A673 (cell line): Measurements from ENCODE around the gene TMEM107. TPM values are rescaled to one million over a fixed set of nuclear protein-coding genes. Genes with fewer than 3 reads are reported as not detected.
"Not testable (repeated sequence)": the region's sequence is repeated elsewhere in the genome, so short reads cannot be mapped to it uniquely, and the experiment has no call there.

Experiments used
- BruUV-seq: library from RNA; stranded (reverse); fragments of 400-500 nt; replicated peaks from 2 replicates; lab custom pipeline; 2021; lab: Mats Ljungman, UMichigan
- CTCF ChIA-PET: fragments of 300-600 bp; sonication (Branson Sonifier 250); formaldehyde crosslinking; loops from one replicate; lab custom pipeline; 2022; ENCODE audit warnings: antibody characterized with exemption; lab: Charles Lee
- POLR2A ChIA-PET: fragments of 300-600 bp; sonication (Branson Sonifier 250); formaldehyde crosslinking; loops from one replicate; lab custom pipeline; 2022; ENCODE audit warnings: antibody characterized with exemption; ENCODE audit not compliant: low non-redundant PET; lab: Charles Lee
- DNase-seq: peaks from one replicate; pipeline ENCODE4 v3.0.0-alpha.2; 2015; ENCODE audit warnings: low spot score
- H3K27ac ChIP-seq: fragments of 200-600 bp; sonication (generic); 2 replicates; pipeline ENCODE4 v1.5.1; 2016; ENCODE audit warnings: mixed run types, low read depth, mild to moderate bottlenecking, mixed read lengths, antibody characterized with exemption, low read length; ENCODE audit not compliant: poor library complexity, severe bottlenecking
- H3K27me3 ChIP-seq: fragments of 200-600 bp; sonication (generic); replicated peaks from 2 replicates; pipeline ENCODE4 v1.6.1; 2017; ENCODE audit warnings: mixed run types, low read depth, mild to moderate bottlenecking, mixed read lengths, antibody characterized with exemption, low read length; ENCODE audit not compliant: insufficient read depth, poor library complexity
- H3K36me3 ChIP-seq: fragments of 200-600 bp; sonication (generic); 2 replicates; pipeline ENCODE4 v1.6.1; 2016; ENCODE audit warnings: mixed run types, mild to moderate bottlenecking, mixed read lengths, antibody characterized with exemption, low read length; ENCODE audit not compliant: insufficient read depth, poor library complexity, severe bottlenecking
- H3K4me1 ChIP-seq: fragments of 200-600 bp; sonication (generic); 2 replicates; pipeline ENCODE4 v1.6.1; 2017; ENCODE audit warnings: mixed run types, mild to moderate bottlenecking, mixed read lengths, antibody characterized with exemption, low read length; ENCODE audit not compliant: insufficient read depth, poor library complexity, severe bottlenecking
- H3K4me3 ChIP-seq: fragments of 200-600 bp; sonication (generic); 2 replicates; pipeline ENCODE4 v1.5.1; 2016; ENCODE audit warnings: low read depth, mixed run types, mild to moderate bottlenecking, mixed read lengths, low read length; ENCODE audit not compliant: poor library complexity, severe bottlenecking
- H3K9me3 ChIP-seq: fragments of 200-600 bp; sonication (generic); 2 replicates; pipeline ENCODE4 v1.6.1; 2016; ENCODE audit warnings: mixed run types, low read depth, mild to moderate bottlenecking, mixed read lengths, antibody characterized with exemption, low read length; ENCODE audit not compliant: poor library complexity, severe bottlenecking
- CTCF ChIP-seq: fragments of 300-800, 200-600 bp; sonication (generic); conservative IDR thresholded peaks from 2 replicates; pipeline ENCODE4 v1.5.1; 2017; ENCODE audit warnings: low read depth, mild to moderate bottlenecking, antibody characterized with exemption, low read length, moderate library complexity, mixed read lengths
- EZH2 ChIP-seq: fragments of 200-600 bp; sonication (generic); IDR thresholded peaks from 2 replicates; pipeline ENCODE4 v1.6.1; 2017; ENCODE audit warnings: borderline replicate concordance, low read depth, mild to moderate bottlenecking, mixed read lengths, antibody characterized with exemption, low read length; ENCODE audit not compliant: poor library complexity, severe bottlenecking
- intact Hi-C: fragments of 100-400 bp; cut with micrococcal nuclease; formaldehyde crosslinking; loops from one replicate; pipeline ENCODE4 v1.10.0; 2022; ENCODE audit not compliant: unreplicated experiment
- total RNA-seq: library from RNA; stranded (reverse); gene quantifications from 2 replicates; pipeline ENCODE4 v1.2.3, GENCODE V29; 2021

TMEM107 gene
- total RNA-seq, 1 experiment from 2014 or later, result 19.4 TPM

- BruUV-seq, result TSS peak; percentile 98
- intact Hi-C loops, result loop anchor here (1.0 kb wide), 1 partner anchor 19 kb away; no protein-coding TSS in a partner anchor
- no peaks in the 10 kb centered on the region for H3K36me3 ChIP-seq
- TF ChIP-seq CTCF (no peak), EZH2 (no peak)
- ChIA-PET POLR2A (interaction anchor here (0.6 to 1.2 kb wide), 10 partner anchors 9 to 619 kb away, joined by 3 to 12 read pairs (median 6); partner anchors contain the start of genes BORCS6 and PER1), CTCF (interaction anchor here (1.0 kb wide), 2 partner anchors 15 to 54 kb away, joined by 3 to 4 read pairs; no protein-coding TSS in a partner anchor)
- H3K27me3 ChIP-seq, result no peaks in the 10 kb centered on the region
- H3K27ac ChIP-seq, result peak overlapping the region; percentile 98
- H3K4me1 ChIP-seq, result peaks cover 18% of the 10 kb centered on the region
- DNase-seq, result peak; percentile 96
- H3K9me3 ChIP-seq, result no peaks in the 10 kb centered on the region
- peak overlapping the region; percentile 44 for H3K4me3 ChIP-seq
These were observed 2.9 kb downstream of the TMEM107 start for GRCh38 chr17:8173056-8173870.

- CTCF ChIA-PET, H3K27ac ChIP-seq, BruUV-seq, H3K27me3 ChIP-seq, DNase-seq, H3K9me3 ChIP-seq, intact Hi-C loops, H3K4me3 ChIP-seq, H3K36me3 ChIP-seq, POLR2A ChIA-PET: not testable (repeated sequence)
- peaks cover 14% of the 10 kb centered on the region for H3K4me1 ChIP-seq
These were observed 6.0 kb downstream of the TMEM107 start for GRCh38 chr17:8170186-8170585.

GRCh38 chr17:8167526-8167925 lies 8.7 kb downstream of the TMEM107 start:
- H3K4me1 ChIP-seq, result peaks cover 20% of the 10 kb centered on the region
- H3K27ac ChIP-seq, result no peak overlapping the region
- no peaks in the 10 kb centered on the region for H3K27me3 ChIP-seq
- intact Hi-C loops, result no loop called here
- no peak overlapping the region for H3K4me3 ChIP-seq
- H3K9me3 ChIP-seq, result no peaks in the 10 kb centered on the region
- CTCF ChIA-PET, result no interaction called here
- no peaks in the 10 kb centered on the region for H3K36me3 ChIP-seq
- no TSS peak for BruUV-seq
- TF ChIP-seq CTCF, result no peak
- no peak for TF ChIP-seq EZH2
- POLR2A ChIA-PET, result no interaction called here
- no peak for DNase-seq
